Measurements from ENCODE around the gene NCAM1.

The NCAM1 gene

GRCh38 chr11:112968941-112969713, 7.9 kb downstream of the NCAM1 start:
- peak in 3 of 4 experiments; percentile 5 to 23 (median 18) for DNase-seq

GRCh38 chr11:112971195-112971594, 10.0 kb downstream of the NCAM1 start:
- no peak for DNase-seq

GRCh38 chr11:112971827-112972226, 10.6 kb downstream of the NCAM1 start:
- no peak for DNase-seq

DNA sequence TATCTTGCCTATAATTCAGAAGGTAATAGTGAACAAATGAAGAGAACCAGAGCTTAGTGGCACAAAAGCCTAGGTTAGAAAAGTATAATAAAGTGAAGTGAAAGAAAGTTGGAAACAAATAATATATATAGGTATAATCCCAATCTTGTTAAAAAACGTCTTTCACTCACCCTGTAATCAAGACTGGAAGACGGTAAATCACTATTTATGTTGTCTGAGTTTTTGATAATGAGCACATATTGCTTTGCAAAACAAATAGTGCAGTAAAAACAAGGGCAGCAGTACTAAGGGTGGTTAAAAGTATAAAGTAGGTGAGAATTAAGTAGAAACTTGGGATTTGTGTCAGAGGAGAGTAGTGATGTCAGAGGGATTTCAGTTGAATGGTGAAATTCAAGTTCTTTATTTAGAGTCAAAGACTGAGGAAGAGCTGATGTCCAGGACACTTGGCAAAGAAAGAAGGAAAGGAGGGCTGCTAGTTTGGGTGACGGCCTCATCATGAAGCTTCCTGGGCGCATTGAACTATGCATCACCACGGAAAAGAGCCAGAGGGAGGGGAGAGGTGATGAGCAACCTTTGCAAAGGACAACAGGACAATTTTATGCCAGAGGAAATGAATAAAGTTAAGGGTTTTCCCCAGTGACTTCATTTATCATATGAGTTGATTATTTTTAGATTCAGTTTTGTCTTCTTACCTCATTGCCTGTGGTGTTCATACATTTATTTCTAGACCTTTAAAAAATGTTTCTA, 11.4 kb downstream of the NCAM1 start:
- peak in 3 of 4 experiments; percentile 7 to 37 (median 30) for DNase-seq

DNA sequence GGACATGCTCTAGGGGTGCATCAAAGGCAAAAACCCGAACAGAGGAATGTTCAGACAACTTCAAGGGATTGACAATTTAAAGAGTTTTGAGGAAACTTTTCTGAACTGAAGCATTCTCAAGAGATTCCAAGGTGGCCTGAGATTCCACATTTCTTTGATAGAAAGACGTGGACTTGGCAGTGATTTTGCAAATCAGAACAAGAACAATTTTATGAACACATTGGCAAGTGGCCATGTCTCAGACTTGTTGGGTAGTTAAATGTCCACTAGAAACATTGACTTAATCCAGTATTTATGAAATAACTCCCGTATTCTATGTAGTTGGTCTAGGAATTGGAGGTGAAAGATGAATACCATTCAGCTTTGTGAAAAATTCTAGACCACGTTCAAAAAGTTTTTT, 13.8 kb downstream of the NCAM1 start:
- no peak for DNase-seq

DNA sequence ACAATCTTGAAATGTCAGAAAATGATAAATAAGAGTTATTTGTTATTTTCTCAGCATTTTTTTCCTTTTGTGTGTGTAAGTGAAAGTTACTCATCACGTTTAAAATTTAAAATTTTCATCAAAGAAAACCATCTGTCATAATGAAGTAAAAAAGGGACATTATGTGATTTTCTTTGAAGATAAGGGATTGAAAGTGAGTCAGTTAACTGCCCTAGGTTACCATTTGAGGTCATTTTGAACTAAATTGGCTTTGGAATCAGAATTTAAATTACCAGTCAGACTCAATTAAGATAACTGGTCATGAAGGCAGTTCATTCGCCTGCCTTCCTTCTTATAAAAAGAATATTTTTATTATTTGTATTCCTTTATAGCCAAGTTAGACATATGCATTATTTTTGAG, 14.3 kb downstream of the NCAM1 start:
- DNase-seq = no peak

DNA sequence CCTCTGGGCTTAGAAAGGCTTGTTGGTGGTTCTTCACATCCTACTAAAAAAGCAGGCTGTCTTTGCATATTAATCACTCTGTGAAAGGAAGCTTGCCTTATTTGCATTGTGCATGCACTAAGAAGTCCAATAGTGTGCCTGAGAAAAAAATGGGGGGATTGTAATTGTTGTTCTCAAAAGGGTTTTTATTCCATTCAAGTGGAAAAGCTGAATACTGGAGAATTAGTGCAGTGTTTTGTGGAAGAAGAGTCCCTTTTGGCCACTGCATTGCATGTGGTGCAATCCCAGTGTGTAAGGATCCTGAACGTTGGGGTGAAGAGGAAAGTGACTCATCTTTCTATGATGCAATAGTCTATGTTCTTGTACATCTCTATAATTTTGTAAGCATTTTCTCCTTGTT, 16.5 kb downstream of the NCAM1 start:
- DNase-seq = peak; percentile 66 to 90 (median 80)

- DNase-seq = no peak
These were observed 22.7 kb downstream of the NCAM1 start for GRCh38 chr11:112983887-112984286.

- no peak for DNase-seq
These were observed 28.0 kb downstream of the NCAM1 start for GRCh38 chr11:112989198-112989597.

GRCh38 chr11:112993808-112994207, 32.6 kb downstream of the NCAM1 start:
- DNase-seq = no peak

DNA sequence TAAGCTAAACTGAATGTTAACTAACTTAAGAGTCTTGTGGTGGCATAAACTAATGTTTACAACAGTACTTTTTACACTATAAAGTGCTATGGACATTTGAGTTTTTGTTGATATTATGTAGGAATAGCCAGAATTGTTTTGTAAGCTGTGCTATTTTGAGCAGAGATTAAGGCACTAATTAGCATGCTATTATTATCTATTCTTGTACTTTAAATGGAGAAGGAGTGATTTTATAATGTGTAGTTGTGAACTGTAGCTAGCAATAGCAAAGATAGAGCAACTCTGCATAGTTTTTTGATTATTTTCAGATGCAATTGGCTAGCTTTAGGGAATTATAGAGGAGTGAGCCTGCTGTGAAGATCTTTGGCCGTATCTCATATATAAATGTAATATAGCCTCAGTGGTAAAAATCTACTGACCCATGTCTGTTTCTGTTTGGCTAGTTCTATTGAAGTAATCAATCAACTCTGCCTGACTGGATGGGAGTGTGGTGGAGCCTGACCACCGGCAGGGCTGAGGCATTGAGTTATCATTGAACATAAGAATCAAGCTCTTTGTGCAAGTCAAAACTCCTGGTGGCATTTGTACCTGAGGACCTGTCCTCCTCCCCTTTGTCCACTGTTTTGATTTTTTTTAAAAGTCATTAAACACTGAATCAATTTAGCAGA, 34.3 kb downstream of the NCAM1 start:
- DNase-seq = no peak

- DNase-seq = no peak
These were observed 35.8 kb downstream of the NCAM1 start for GRCh38 chr11:112996994-112997393.

- DNase-seq = no peak
These were observed 36.7 kb downstream of the NCAM1 start for GRCh38 chr11:112997857-112998466.

- no peak for DNase-seq
These were observed 38.3 kb downstream of the NCAM1 start for GRCh38 chr11:112999520-112999919.

- DNase-seq = no peak
These were observed 40.5 kb downstream of the NCAM1 start for GRCh38 chr11:113001709-113002108.

GRCh38 chr11:113006896-113007445, 45.8 kb downstream of the NCAM1 start:
- no peak for DNase-seq

GRCh38 chr11:113014262-113015097, 53.3 kb downstream of the NCAM1 start:
- no peak for DNase-seq

- no peak for DNase-seq
These were observed 53.9 kb downstream of the NCAM1 start for GRCh38 chr11:113015098-113015455.

- no peak for DNase-seq
These were observed 55.7 kb downstream of the NCAM1 start for GRCh38 chr11:113016905-113017304.

DNA sequence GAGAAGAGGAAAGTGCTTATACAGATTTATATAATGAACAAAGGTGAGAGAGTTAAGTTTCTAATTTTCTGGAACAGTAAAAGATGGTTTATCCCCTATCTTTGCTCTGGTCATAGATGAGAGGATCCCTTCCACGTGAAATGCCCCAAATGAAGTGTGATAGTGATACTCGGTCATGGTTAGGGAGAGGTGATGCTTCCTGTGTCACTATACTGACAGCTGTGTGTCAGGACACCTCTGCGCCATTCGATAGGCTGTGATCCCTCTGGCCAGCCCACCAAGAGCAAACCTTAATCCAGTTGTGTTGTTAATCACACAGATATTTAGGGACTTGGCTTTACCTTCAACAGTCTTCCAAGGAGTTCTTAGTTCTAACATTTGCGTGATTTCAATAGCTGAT, 57.7 kb downstream of the NCAM1 start:
- no peak for DNase-seq

DNA sequence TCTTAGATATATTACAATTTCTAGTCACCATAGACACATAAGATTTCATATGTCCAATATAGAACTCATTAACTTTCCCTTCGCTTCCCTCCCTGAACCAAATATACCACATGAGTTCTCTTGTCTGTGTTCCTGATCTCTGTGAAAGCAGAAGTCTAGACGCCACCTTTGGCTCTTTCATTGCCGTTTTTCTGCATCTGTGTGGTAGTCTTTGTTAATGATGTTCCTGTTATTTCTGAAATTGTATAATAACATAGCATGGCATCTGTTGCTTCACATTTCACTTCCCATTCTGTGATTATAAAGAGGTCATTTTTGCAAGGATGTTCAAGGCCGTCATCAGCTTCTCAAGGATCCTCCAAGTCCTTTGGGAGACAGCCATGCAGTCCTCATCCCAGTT, 58.5 kb downstream of the NCAM1 start:
- peak; percentile 31 to 71 (median 53) for DNase-seq

- no peak for DNase-seq
These were observed 59.9 kb downstream of the NCAM1 start for GRCh38 chr11:113021111-113021510.

Measured in suppressor macrophage (primary cell).